Measurements from ENCODE around the gene TAF6L.
"Not testable (repeated sequence)": the region's sequence is repeated elsewhere in the genome, so short reads cannot be mapped to it uniquely, and the experiment has no call there.

TAF6L gene

GRCh38 chr11:62753736-62754603, 17.2 kb upstream of the TAF6L start, which contains the start of gene ZBTB3:
Gene ZBTB3, minus strand, starts transcription at chr11:62754160. Its CDS starts 496 bp downstream, at chr11:62753664.
- H3K9me3 Mint-ChIP-seq, result no peaks in the 10 kb centered on the region
- peak within 1 kb of the TSS; percentile 98 for H3K4me3 Mint-ChIP-seq
- H3K27ac Mint-ChIP-seq, result peak within 1 kb of the TSS; percentile 97
- no peak for TF ChIP-seq CTCF (IDR thresholded peaks at IDR 0.05)
- H3K4me1 Mint-ChIP-seq, result peaks cover 28% of the 10 kb centered on the region
- peaks cover 9% of the 10 kb centered on the region for H3K36me3 Mint-ChIP-seq (ENCODE audit: low read depth)
- no peaks in the 10 kb centered on the region for H3K27me3 Mint-ChIP-seq (ENCODE audit: low read depth, poor library complexity)
- DNase-seq, result peak; percentile 94

- H3K9me3 Mint-ChIP-seq, result no peaks in the 10 kb centered on the region
- no peaks in the 10 kb centered on the region for H3K27me3 Mint-ChIP-seq (ENCODE audit: low read depth, poor library complexity)
- H3K4me1 Mint-ChIP-seq, result peaks cover 22% of the 10 kb centered on the region
- DNase-seq, result no peak
- no peak for TF ChIP-seq CTCF (IDR thresholded peaks at IDR 0.05)
- H3K4me3 Mint-ChIP-seq, result peak overlapping the region; percentile 12
- peak overlapping the region; percentile 15 for H3K27ac Mint-ChIP-seq
- H3K36me3 Mint-ChIP-seq (ENCODE audit: low read depth), result peaks cover 4% of the 10 kb centered on the region
Observed at GRCh38 chr11:62755086-62755615, 16.0 kb upstream of the TAF6L start.

GRCh38 chr11:62757846-62758788, 13.1 kb upstream of the TAF6L start:
- Mint-ChIP-seq H3K27ac (no peak overlapping the region), H3K4me1 (peaks cover 31% of the 10 kb centered on the region), H3K36me3 (ENCODE audit: low read depth) (peaks cover 5% of the 10 kb centered on the region), H3K27me3 (ENCODE audit: low read depth, poor library complexity) (no peaks in the 10 kb centered on the region), H3K4me3 (no peak overlapping the region), H3K9me3 (no peaks in the 10 kb centered on the region)
- no peak for DNase-seq
- no peak for TF ChIP-seq CTCF (IDR thresholded peaks at IDR 0.05)

- peaks cover 18% of the 10 kb centered on the region for H3K4me1 Mint-ChIP-seq
- H3K4me3 Mint-ChIP-seq, result peak overlapping the region; percentile 96
- H3K27me3 Mint-ChIP-seq (ENCODE audit: low read depth, poor library complexity); H3K27ac Mint-ChIP-seq; DNase-seq; H3K9me3 Mint-ChIP-seq: not testable (repeated sequence)
- peaks cover 19% of the 10 kb centered on the region for H3K36me3 Mint-ChIP-seq (ENCODE audit: low read depth)
Observed at GRCh38 chr11:62760867-62761227, 10.3 kb upstream of the TAF6L start.

GRCh38 chr11:62770778-62771143, 435 bp upstream of the TAF6L start:
- peak; percentile 24 for DNase-seq
- Mint-ChIP-seq H3K27ac (peak overlapping the region; percentile 99), H3K4me3 (peak overlapping the region; percentile 86), H3K9me3 (no peaks in the 10 kb centered on the region), H3K27me3 (ENCODE audit: low read depth, poor library complexity) (peaks cover 3% of the 10 kb centered on the region), H3K36me3 (ENCODE audit: low read depth) (peaks cover 19% of the 10 kb centered on the region), H3K4me1 (peaks cover 31% of the 10 kb centered on the region)
- TF ChIP-seq CTCF (IDR thresholded peaks at IDR 0.05), result no peak

- Mint-ChIP-seq H3K4me1 (peaks cover 29% of the 10 kb centered on the region), H3K27me3 (ENCODE audit: low read depth, poor library complexity) (peaks cover 1% of the 10 kb centered on the region), H3K4me3 (no peak overlapping the region), H3K36me3 (ENCODE audit: low read depth) (peaks cover 34% of the 10 kb centered on the region), H3K9me3 (no peaks in the 10 kb centered on the region), H3K27ac (no peak overlapping the region)
- TF ChIP-seq CTCF (IDR thresholded peaks at IDR 0.05), result no peak
- no peak for DNase-seq
Observed at GRCh38 chr11:62774407-62774806, 3.2 kb downstream of the TAF6L start.
